NCI-H774 (cell line): ENCODE measurements around the gene PLEKHH1.
"Not testable (repeated sequence)": the region's sequence is repeated elsewhere in the genome, so short reads cannot be mapped to it uniquely, and the experiment has no call there.

Experiments used
- DNase-seq: peaks from one replicate; lab custom pipeline; 2025; lab: John Stamatoyannopoulos, UW

Gene PLEKHH1

GRCh38 chr14:67533754-67534085 lies 630 bp downstream of the PLEKHH1 start:
- DNase-seq, result no peak

GRCh38 chr14:67536087-67536486 lies 3.0 kb downstream of the PLEKHH1 start:
- no peak for DNase-seq

GRCh38 chr14:67537736-67538135 lies 4.6 kb downstream of the PLEKHH1 start:
- no peak for DNase-seq

GRCh38 chr14:67538501-67538900 lies 5.4 kb downstream of the PLEKHH1 start:
- no peak for DNase-seq

DNA sequence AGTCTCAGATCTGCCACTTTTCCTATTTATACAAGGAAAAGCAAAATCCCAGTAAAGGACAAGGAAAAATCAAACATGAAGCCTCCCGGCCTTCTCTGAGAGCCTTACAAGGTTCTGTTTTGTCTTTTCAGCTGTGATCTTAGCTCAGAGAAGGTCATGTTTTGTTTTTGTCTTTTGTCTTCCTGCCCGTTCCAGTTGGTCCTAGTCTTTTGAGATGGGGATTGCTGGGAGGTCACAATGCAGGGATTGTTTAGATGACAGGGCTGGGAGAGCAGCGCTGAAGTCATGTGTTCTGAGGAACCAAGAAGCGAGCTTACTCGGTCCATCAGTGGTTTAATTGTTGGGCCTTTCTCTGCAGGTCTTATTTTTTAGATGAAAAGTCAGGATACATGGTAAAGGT lies 6.0 kb downstream of the PLEKHH1 start:
- DNase-seq, result no peak

GRCh38 chr14:67541448-67542387 lies 8.6 kb downstream of the PLEKHH1 start:
- DNase-seq, result no peak

GRCh38 chr14:67542620-67543019 lies 9.5 kb downstream of the PLEKHH1 start:
- not testable (repeated sequence) for DNase-seq

GRCh38 chr14:67544590-67544989 lies 11.5 kb downstream of the PLEKHH1 start:
- DNase-seq, result no peak

- DNase-seq, result no peak
Measured at GRCh38 chr14:67547224-67547780, 14.2 kb downstream of the PLEKHH1 start.

DNA sequence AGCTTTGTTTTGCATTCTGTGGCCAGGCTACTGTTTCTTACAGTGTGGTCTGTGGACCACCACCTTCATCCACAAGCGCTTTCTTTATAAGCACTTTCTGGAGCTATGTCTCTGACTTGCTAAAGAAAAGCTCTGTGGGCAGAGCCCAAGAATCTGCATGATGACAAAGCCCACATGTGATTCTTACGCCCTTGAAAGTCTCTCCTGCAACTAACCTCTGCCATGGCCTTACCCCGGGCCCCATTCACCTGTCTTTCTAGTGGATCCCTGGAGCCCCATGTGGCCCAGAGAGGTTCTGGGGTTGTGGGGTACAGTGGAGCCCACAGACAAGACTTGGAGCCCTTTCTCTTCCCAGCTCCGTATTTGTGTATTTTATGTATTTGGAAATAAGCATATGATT lies 16.6 kb downstream of the PLEKHH1 start:
- DNase-seq, result no peak

GRCh38 chr14:67551123-67551522 lies 18.0 kb downstream of the PLEKHH1 start:
- no peak for DNase-seq

DNA sequence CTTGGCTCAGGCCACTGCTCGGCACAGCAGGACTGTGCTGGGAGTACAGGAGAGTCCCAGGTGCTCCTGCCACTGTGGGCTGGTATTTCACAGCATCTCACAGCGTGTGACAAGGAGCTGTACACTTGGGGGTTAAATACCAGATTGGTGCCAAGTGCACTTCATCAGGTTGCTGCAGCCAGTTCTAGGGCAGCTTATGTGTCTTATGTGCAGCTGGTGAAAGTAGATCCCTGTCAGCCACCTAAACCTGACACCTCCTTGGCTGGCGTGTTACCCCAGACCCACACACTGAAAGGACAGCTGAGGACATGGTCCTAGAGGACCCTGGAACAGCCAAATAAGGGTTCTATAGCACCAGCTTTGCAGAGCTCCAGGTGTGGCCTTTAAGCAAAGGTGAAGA lies 18.9 kb downstream of the PLEKHH1 start:
- DNase-seq, result no peak

DNA sequence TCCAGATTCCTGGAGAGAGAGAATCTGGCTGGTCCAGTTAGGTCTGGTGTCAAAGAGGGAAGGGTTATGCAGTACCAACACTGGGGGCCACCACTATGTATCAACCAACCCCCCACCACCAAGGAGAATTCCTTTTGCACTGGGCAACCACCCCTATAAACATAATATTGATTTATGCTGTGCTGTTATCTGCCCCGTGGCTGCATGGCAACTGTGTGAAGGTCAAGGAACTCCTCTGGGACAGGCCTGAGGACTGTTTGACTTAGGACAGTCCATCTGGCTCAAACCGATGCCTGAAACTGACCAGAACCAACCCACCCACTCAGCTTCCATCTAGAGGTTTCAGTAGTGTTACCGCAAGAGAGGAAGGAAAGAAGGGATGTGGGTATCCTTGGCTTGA lies 20.5 kb downstream of the PLEKHH1 start:
- DNase-seq, result no peak

GRCh38 chr14:67554341-67554740 lies 21.3 kb downstream of the PLEKHH1 start:
- DNase-seq, result no peak

DNA sequence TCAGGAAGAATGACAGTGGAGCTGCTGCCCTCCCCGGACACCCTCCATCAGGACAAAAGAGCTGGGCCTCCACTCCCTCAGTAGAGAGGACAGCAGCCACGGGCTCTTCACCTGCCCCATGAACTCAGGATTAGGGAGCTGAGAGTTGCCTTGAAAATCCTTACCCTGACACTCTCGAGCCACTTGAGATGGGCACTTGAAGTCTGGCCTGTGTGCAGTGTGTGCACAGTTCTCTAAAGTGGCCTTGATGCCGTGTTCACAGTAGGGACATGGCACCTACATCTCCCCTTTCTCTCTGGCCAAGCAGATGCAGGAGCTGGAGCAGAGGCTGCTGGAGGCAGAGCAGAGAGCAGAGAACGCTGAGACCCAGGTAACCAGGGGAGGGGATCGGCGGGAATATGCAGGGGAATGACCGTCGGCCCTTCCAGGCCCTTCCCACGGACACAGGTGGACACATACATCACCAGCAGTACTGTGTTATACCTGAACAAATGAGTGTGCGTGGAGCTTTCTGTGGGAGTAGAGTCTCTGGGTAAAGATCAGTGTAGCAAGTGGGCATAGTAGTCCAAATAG lies 22.5 kb downstream of the PLEKHH1 start:
- no peak for DNase-seq

DNA sequence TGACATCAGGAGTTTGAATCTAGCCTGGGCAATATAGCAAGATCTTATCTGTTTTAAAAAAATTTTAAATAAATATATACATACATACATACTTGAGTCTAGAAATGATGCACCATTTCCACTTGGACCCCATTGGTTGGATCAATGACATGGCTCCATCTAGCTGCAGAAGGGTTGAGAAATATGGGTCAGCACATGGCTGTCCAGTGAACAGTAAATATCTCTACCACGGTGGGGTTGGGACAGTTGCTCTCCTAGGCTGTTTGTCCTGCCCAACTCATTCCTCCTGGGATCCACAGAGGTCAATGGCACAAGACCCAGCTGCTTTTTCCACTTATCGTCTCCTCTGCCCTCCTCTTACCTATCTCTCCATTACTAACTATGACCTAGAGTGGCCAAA lies 23.6 kb downstream of the PLEKHH1 start:
- DNase-seq, result no peak

- no peak for DNase-seq
Measured at GRCh38 chr14:67557118-67557517, 24.0 kb downstream of the PLEKHH1 start.

DNA sequence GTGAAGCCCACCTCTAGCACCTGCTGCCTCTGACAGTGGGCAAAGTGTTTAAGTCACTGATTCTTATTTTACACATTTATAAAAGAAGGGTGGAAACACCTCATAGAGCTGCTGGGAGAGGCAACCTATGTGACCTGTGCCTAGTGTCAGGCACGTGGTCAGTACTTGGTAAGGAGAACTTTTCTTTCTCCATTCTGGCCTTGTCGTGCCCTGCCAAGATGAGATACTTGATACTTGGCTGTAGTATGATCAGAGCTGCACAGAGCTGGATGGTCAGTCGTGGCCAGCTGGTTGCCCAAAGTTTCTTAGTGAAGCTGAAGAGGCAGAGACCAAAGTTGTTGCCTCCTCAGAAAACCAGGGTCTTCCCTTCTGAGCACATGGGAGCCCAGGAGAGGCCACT lies 24.6 kb downstream of the PLEKHH1 start:
- no peak for DNase-seq

DNA sequence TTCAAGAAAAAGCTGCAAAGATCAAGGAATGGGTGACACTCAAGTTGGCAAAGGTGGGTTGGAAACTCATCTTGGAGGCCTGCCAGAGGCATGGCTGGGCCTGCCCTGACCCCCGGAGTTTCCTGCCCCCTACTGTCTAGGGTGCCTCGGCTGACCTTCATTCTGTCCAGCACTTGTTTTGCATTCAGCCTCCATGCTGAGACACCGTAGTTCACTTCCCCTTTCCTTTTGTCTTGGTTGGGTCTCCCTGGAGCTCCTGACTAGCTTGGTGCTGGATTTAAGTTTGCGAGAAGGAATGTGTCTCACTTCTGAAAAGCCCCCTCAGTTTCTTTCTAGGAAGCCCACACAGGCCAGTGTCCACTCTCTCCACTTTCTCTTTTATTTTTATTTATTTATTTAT lies 26.5 kb downstream of the PLEKHH1 start:
- DNase-seq, result no peak

GRCh38 chr14:67562025-67562775 lies 29.1 kb downstream of the PLEKHH1 start:
- DNase-seq, result no peak

DNA sequence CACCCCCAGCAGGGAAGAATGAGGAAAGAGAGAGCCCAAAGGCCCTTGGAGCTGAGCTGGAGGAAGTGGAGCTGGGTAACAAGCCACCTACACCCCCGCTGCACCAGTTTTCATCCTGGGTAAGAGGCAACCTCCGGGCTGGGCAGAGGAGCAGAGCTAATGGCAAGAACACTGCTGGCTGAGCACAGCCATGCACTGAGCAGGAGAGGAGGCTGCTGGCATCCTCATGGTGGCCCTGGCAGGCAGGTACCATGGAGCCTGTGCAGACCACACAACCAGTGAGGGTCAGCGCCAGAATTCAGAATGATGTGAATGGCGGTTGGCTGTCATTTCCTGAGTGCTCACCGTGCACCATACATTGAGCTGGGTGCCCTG lies 29.7 kb downstream of the PLEKHH1 start:
- no peak for DNase-seq

GRCh38 chr14:67564236-67564635 lies 31.1 kb downstream of the PLEKHH1 start:
- DNase-seq, result no peak

DNA sequence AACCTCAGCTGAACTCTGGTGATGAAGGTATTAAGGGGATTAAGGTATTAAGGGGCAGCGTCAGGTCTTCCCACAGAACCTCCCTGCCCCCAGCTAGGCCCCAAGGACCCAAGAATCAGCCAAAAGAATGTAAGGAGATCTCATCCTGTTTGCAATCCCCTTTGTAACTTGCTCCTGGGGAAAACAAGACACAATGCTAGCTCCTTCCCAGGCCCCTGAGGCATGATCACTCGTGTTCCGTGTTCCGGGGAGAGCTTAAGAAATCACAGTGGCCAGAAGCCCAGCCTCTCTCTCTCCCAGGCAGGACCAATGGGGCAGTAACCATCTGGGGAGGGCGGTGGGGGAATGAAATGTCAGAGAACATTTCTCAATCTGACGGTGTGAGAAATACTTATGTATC lies 33.8 kb downstream of the PLEKHH1 start:
- DNase-seq, result no peak
